Measurements from ENCODE around the gene NKX3-2.

The NKX3-2 gene

DNA sequence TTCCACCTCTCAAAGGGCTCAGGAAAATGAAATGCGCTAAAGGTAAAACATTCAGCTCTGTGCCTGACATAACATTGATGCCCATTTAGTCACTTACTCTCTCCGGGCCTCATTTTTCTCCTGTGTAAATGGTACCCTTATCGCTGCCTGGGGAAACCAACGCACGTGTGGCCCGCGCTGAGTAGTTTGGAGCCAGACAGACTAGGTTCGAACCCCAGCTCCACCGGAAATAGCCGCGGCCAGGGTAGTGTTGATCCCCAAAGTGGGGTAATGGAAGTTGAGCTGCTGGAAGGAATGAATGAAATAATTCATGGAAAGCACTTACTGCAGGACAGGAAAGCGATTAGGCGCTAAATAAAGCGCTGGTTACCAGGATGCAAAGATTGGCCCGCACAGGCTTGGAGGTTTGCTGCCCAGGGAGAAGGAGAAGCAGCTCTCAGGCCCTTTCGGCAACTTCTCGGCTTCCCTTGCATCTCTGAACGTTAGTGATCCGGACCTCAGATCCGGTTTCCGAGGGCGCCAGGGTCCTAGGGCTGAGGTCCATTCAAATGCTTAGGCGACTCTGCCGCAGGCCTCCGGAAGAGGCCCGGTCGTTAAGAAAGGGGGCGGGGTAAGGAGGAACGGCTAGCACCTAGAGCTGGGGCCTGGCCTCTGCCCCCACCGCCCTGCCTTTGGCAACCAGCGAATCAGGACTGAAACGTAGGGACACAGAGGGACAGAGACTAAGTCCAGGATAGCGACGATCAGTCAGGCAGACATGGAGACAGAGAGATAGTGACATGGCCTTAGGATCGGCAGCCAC lies 13.3 kb downstream of the NKX3-2 start:
- DNase-seq, result no peak

DNA sequence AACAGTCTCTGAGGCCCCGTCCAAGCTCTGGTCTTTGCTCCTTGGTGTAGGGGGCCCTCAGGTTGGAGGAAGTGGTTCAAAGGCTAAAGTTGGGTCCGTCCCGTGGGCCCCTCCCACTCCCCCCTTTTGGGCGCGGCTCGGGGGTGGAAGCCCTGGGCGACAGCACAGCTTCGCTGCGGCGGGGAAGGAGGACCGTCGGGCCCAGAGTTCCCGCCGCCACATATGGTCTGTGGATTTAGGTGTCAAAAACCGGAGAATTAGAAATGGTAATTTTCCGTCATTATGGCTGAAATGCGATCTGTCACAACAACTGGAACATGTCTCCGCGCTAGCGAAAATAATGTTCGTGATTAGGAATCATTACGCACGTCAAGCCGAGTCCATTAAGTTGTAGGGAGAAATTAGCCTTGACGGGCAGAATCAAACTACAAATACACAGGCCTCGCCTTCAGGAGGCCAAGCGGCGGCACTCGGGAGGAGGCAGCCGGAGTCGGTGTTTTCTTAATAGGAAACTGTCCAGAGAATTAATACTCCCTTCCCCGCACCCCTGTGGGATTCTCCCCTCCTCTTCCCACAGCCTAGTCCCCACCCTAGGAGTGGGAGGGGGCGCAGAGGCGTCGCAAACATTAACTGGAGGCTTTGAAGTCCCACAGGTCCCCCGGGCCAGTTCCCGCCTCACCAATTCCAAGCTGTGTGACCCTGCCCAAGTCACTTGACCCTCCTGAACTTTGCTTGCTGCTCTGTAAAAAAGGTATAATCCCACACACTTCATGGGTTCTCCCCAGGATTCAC lies 15.0 kb downstream of the NKX3-2 start:
- DNase-seq, result no peak

DNA sequence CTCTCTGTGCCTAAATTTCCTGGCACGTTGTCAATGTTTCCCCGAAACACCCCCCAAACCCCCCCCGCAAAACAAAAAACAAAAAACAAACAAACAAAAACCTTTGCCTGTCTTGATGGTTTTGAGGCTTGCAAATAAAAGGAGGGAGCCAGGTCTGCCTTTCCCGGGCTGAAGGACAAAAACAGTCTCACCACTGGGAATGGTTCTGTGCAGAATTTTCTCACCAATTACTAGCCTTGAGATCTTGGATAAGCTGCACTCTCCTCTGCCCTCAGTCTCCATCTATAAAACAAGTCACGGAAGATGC lies 15.5 kb downstream of the NKX3-2 start:
- DNase-seq, result no peak

DNA sequence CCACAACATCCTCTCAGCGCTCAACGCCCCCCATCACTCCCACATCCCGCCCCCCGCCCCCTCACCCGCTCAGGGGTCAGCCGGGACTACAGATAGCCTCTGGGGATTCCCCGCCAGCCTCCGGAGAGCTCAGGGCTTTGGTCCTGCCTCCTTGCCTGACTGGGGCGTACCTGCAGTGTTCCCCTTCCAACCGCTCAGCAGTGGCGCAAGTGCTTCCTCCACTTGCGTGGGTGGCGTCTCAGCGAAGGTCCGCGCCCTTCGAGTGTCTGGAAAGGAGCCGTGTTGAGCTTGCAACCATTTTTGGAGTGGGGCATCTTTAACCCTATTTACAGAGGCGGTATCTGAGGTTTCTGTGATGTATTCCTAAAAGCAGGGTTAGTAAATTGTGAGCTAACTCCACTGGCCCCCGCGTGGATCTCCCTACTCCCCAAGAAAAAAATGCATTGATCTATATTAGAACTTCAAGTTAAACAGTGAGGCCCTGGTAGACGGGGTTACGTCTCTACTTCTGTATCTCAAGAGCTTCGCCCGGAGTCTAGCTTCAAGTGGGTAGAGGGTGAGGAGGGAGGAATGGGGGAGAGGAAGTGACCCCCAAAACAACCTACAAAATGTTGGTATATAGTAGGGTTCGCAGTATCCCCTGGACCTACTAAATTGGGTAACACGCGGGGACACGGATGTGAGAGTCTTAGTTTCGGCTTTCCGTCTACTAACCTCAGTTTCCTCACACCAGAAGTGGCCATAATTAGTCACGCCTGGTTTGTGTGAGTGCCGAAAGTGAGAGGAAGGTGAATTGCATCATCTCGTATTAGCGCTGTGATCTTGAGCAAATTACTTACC lies 16.1 kb downstream of the NKX3-2 start:
- DNase-seq, result no peak

DNA sequence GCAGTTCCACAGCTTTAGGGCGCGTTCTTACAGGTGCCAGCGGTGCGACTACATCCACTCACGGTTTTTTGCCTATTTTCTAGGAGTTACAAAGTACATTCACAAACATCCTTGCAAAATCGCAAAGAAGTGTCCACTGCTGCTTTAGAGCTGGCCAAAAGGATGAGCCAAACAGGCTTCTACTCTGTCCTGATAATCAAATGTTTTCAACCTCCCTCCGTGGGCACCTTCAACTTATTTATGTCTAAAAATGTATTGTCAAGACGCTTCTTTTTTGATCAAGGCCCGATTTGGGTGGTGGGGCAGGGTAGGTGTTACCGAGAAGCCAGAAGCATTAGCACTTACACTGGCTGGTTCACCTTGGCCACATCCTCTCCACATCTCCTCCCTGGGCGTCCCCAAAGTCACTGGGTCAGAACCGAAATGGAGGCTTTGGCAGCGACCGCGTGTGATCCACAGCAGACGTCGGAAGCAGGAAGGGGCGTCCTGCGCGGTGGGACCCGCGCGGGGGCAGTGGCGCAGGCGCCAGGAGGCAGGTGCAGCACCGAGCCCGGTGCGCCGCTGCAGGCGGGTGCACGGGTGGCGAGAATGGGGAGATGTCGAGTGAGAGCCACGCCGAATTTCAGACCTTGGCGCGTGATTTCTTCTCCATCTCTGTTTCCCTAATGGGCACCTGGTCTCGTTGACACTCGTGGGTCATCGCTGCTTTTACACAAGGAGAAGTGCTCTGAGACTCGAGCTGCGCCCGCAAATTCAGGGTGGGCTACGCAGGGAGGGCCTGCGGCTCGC lies 16.9 kb downstream of the NKX3-2 start:
- DNase-seq, result no peak

DNA sequence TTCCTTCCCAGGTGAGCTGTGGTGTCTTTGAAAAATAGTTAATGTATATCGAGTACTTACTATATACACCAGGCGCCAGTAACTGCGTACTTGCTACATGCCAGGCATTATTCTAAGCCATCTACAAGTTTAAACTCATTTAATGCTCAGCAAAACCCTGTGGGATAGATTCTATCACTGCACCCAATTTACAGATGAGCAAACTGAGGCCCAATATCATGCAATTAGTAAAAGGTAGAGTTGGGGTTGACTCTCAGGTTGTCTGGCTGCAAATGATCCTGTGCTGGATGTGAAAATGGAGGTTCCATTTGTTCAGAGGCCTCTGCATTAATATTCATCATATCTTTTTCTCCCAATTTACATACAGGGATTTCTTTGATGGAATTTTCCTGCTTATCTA lies 17.6 kb downstream of the NKX3-2 start:
- DNase-seq, result no peak

DNA sequence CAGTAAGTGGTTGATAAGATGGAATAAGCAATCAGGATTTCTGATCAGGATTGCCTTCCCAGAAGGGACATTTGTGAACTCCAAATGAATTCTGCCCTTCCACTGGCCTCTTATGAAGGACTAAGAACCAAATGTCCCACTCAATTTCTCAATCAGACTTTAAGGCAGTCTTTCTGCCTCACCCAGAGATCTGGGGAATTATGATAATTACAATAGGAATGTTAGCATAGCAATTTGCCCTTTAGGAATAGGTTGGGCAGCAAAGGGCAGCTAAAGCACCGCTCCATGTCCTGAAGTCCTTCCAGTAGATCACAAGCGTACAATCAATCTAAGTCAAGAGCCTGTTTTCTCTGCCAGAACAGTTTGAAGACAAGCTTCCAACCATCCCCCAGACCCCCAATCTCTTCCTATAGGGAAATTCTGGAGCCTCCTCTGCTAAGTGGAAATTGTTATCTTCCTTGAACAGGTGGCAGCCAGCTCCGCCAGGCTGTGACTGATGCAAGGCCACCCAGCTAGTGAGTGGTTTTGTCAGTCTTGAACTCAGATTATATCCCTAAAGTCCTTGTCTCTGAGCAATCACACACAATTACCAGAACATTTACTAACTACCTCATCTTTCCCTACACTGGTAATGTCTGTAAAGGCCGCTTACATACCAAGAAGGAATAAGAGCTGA lies 18.6 kb downstream of the NKX3-2 start:
- no peak for DNase-seq

DNA sequence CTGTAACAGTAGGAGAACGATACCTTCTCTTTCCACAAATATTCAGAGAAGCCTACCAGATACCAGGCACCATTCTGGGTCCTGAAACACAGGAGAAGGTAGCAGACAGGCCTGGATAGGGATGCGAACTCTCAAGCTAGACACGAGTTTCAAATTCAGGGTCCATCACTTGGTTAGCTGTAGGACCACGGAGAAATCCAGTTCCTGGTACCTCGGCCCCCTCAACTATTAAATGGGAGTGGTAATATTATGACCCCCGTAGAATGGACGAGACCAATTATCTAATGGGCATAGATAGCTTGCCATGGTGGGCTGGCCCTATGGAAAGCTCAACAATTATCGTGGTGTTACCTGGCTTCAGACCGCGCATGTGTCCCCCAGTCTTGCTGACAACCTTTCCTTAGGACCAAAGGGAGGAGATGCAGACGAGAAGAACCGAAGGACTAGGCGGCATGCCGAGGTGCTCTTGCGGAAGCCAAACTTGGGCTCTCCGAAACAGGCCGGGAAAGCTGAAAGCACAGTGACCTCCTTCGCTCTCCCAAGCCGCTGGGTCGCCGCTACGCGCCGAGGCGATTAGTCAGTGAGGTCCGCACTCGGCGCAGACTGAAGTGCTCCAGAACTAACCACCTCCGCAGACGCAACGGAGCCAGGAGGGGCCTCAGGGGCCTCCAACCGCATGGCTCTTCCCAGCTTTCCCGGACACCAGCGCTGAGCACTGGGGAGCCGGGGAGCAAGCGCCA lies 19.6 kb downstream of the NKX3-2 start:
- DNase-seq, result no peak

DNA sequence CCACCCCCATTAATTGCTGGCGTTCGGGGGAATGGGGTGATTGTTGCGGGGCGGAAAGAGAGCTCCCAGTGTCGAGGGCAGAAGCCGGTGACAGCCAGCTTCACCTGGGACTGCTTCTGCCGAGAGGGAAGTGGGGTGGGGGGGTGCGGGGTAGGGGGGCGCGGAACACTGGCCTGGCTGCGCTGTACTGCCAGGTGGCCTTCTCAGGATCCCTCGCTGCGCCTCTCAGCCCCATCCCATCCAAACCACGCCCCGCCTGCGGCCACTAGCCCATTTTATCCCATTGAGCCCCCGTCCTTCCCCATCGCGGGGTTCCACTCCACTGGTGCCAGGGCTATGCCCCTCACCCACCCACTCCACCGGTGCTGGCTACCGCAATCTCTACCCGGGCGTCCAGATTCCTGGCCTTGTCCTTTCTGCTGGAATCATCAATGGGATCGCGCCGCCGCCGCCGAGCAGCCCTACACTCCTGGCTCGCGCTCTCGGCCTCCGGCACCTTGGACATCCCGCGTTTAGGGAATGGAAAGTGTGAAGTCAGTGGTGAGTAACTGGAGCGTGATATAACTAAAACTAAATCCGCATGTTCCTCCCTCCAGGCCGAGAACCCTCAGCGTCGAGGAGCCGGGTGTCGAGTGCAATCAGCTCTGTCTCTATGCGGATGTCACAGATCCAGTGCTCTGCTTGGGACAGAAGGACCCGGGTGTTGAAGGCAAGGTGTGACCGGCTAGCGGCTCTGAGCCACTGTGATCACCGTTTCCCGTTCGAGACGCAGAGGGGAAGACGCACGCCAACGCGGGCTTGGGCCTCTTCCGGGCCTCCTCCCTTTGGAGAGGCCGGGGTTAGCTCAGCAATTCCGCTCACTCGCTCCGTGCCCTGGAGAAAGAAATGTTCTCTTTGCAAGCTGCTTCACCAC lies 20.5 kb downstream of the NKX3-2 start:
- no peak for DNase-seq

DNA sequence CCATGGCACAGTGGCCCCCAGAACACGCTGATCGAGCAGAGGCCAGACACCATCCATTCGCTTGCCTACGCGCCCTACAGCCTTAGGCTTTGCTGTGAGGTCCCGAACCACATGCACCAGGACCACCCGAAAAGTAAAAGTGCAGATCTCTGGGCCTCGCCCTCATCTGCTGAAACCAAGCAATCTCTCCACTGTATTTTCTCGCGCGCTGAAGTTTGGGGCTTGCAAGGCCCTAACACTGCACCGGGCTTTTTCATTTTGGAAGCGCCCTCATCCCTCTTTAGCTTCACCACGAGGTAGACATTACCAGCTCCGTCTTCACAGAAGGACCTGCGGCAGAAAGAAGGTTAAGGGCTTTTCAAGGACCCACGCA lies 21.2 kb downstream of the NKX3-2 start:
- no peak for DNase-seq

DNA sequence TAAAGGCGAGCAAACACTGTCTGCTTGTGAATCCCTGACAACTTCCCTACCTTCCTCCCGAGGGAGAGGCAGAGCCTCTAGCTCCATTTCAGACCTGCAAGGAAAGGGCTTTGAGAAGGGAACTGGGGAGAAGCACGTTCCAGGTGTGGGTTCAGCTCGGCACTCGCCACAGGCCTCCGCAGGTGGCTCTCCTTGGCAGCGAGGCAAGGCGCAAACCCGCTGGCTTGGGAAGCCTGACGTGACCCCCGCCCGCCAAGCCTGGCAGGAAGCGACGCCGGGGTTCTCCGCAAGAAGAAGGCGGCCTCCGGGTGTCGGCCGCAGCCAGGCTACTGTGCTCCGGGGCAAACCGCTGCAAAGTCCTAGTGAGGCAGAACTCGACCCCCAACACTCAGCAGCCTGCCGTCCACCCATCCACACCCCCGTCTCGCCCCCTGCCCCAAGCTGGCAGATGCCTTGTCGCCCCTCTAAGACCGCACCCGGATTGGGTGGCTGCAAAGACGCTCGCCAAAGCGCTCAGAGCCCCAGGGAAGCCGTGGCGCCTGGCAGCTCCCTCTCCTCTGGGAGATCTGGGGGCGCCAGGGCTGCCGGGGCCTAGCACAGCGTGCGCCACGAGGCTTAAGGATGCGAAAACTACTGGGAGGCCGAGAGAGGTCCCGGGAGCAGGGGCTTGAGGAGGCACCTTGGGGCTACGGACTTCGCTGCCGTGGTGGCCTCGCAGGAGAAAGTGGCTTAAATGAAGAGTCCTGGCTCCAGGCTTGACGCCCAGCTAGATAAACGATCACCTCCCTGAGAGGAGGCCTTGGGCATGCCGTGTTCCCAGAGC lies 21.8 kb downstream of the NKX3-2 start:
- DNase-seq, result no peak

DNA sequence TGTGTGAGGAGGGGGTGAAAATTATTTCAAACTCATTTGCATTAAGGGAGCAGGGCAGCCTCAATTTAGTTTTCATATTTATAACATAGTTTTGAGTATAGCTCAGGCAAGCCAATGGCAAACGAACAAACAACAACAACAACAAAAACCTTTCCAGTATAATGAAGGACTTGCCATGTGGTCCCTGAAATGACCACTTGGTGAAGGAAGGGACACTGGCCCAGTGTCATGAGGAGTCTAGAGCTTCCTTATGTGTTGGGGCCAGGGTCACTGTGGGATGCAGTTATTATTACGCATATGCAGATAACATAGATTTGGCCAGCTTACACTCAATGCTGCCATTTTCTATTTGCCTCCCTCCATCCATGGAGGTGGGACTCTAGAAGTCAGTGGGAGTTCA lies 23.3 kb downstream of the NKX3-2 start:
- DNase-seq, result no peak

DNA sequence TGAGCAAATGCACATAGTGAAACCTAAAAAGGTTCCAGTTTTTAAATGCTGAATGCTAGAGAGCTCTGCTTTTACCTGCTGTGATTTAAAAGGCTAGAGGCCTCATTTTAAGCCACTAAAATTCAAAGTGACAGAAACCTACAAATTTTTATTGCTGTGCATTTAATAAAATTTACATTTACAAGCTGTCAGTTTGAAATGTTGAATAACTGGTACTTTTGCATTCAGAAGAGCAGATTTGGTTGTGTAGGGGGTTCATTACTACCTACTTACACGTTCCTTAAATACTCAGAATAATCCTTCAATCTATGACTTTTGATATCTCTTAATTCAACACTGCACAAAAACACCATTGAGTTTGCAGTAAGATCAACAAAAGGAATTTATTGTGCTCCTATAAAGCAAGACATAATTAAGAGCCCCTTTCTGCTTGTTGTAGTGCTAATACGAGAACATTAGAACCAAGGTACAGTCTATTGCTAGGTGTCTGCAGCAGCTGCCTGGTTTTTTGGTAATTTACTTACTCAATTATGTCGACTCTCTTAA lies 27.9 kb downstream of the NKX3-2 start:
- no peak for DNase-seq

DNA sequence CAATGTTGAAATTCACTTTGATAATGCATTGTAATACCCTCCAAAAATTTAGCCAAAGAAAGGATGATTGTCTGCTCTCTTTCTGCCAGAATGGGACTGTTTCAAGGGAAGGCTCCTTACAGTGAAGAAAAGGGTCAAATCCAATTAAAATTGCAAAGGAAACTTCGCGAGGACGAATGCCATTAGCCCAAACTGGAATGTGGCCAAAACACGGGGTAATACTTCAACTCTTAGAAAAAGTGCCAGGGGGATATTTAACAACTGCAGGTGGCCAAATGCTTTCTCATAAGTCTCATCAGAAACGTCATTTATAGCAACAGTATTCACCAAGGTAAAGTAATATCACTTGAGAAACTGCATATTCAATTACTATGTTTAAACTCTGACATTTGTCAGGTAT lies 29.0 kb downstream of the NKX3-2 start:
- DNase-seq, result no peak

DNA sequence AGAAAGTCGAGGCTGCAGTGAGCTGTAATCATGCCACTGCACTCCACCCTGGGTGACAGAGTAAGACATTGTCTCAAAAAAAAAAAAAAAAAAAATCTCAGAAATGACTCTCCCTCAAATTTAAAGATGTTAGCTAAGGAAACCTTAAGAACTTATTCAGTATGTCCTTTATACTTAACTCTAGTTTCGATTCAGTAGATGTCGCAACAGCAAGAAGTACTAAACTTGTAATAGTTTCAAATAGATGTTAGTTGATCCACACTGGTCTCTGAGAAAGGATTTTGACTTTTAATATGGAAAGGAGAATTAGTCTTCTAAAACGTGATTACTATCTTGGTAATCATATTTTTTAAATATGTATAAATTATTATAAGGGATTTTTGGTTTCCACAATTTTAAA lies 29.6 kb downstream of the NKX3-2 start:
- DNase-seq, result no peak

DNA sequence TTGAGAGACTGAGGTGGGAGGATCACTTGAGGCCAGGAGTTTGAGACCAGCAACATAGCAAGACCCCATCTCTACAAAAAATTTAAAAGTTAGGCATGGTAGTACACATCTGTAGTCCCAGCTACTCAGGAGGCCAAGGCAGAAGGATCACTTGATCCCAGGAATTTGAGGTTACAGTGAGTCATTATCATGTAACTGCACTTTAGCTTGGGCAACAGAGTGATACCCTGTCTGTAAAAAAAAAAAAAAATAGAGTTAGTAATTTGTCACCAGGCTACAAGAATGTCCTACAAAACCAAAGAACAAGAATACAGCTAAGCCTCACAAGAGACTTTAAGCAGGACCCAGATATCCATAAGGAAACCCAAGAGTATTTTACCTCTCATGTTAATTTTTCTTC lies 33.2 kb downstream of the NKX3-2 start:
- DNase-seq, result no peak

DNA sequence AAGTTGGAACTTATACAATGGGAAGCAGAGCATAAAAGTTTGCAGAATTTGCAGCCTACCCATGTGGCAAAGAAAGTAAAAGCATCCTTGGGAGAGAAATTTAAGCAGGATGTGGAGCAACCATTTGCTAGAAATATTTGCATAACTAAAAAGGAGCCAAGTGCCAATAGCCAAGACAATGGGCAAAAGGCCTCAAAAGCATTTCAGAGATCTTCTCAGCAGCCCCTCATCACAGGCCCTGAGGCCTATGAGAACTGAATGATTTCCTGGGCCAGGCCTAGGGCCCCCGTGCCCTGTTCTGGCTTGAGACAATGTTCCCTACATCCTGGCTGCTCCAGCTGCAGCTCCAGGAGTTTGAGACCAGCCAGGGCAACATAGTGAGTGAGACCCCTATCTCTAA lies 34.9 kb downstream of the NKX3-2 start:
- no peak for DNase-seq

DNA sequence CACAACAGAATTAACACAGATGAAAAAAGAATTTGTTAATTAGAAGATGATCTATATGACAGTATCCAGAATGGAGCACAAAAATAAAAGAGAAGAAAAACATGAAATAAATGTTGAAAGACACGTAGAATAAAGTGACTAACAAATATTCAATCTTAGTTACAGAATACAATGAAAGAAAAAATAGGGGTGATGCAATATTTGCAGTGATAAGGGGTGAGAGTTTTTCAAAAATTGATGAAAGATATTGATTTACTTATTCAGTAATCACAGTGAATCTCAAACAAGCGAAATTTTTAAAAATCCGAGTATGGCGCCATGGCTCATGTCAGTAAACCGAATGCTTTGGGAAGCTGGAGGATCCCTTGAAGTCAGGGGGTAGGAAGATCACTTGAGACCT lies 39.9 kb downstream of the NKX3-2 start:
- no peak for DNase-seq

DNA sequence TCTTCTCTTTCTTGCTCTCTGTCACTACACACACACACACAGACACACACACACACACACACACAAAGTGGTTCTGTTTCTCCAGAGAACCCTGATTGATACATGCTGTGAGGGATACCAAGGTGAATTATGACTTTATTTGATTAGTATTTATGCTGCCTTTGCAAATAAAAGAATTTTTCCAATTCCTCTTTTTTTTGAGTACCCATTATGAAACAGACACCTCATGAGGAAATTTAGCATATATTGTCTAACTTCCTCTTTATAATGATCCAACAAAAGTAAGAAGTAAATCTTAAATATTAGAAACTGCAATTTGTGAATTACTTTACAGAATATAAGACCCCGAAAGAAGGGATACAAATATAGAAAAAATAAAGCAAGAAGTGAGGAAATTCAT lies 45.8 kb downstream of the NKX3-2 start:
- DNase-seq, result no peak
